ENCODE measurements around the gene QRFP.

The QRFP gene

DNA sequence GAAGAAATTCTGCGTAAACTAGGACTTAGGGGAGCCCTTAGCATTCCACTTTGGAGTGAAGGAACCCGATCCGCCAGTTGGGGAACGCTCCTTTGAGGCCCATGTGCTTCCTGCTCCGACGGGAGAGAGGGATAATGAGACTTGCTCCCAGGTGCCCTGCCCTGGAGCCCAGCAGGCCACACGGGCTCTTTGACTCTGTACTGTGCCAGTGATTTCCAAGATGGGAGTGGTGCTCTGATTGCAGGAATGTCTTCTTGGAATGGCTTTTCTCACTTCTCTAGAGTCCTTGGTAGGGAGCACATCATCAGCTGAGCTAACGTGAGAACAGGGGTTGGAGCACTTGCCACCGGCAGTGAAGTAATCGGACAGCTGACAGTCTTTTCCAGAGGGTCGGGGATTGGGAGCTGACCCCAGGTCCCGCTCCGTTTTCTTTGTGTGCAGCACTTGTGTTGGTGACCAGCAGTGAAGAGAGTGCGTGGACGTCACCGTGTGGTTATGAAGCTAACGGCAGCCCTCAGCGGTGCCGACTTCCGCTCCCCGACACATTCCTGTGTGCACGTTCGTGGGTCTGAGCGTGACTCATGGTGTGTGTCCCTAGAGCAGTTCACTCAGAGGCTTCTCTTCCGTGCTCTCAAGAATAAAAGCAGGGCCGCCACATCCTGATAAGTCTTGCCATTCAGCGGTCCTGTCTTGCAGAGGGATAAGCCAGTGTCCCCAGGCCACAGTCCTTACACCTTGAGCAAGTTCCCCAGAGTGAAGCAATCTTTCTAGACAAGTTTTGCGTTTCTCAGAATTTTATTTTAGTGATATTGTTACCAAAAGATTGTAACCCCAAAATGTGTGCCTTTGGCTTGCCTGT lies 35.9 kb downstream of the QRFP start:
- no peaks in the 10 kb centered on the region for H3K9me3 ChIP-seq
- TF ChIP-seq, protein P1, sequence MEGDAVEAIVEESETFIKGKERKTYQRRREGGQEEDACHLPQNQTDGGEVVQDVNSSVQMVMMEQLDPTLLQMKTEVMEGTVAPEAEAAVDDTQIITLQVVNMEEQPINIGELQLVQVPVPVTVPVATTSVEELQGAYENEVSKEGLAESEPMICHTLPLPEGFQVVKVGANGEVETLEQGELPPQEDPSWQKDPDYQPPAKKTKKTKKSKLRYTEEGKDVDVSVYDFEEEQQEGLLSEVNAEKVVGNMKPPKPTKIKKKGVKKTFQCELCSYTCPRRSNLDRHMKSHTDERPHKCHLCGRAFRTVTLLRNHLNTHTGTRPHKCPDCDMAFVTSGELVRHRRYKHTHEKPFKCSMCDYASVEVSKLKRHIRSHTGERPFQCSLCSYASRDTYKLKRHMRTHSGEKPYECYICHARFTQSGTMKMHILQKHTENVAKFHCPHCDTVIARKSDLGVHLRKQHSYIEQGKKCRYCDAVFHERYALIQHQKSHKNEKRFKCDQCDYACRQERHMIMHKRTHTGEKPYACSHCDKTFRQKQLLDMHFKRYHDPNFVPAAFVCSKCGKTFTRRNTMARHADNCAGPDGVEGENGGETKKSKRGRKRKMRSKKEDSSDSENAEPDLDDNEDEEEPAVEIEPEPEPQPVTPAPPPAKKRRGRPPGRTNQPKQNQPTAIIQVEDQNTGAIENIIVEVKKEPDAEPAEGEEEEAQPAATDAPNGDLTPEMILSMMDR (IDR thresholded peaks at IDR 0.05; ENCODE audit: low read depth, low read length), result no peak
- no peak overlapping the region for H3K4me3 ChIP-seq (ENCODE audit: low read depth, low read length)
- H3K27me3 ChIP-seq, result no peaks in the 10 kb centered on the region
- H3K4me1 ChIP-seq, result no peaks in the 10 kb centered on the region
- DNase-seq, result no peak
- H3K36me3 ChIP-seq, result peaks cover 54% of the 10 kb centered on the region

DNA sequence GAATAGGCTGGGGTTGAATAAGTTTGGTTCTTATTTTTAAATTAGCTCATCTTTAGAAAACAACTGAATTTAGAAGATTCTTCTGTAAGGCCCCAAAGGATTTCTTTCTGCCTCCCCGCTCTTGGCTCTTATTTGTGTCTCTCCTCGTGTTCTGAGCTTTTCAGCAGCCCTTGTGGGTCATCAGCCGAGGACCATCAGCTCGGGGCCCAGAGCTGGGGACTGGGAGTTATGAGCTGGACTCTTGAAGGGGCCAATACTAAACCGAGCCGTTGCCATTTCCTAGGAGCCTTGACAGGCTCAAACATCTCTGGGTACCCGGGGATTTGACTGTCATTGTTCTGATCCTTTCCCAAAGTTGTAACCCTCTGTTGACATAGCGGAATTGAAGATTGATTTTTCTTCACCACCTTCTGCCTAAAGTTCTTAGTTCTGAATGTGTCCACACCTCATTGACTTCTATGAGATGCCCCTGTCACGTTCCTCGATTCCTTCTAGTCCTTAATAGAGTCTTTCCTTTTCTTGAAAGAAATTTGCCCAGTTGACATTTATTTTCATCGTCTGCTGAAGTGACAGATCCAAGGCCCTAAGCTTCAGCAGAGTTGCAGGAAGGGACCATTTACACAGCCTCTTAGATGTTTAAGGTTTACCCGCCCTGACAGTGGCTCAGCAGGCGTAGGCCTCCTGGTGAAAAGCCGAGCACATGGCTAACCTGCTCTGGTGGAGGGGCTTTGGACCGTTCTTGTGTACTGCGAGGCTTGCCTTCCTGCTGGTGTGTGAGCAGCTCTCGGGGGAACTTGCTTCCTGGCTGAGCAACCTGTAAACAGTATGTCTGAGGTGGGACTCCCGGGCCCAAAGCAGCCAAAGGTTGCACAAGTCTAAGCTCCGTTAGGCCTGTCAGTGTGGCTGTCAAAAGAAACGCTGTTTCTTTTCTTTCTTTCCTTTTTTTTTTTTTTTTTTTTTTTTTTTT lies 37.6 kb downstream of the QRFP start:
- Histone ChIP-seq H3K36me3 (peaks cover 62% of the 10 kb centered on the region), H3K4me3 (ENCODE audit: low read depth, low read length) (no peak overlapping the region), H3K9me3 (no peaks in the 10 kb centered on the region), H3K27me3 (no peaks in the 10 kb centered on the region), H3K4me1 (no peaks in the 10 kb centered on the region)
- DNase-seq, result no peak
- TF ChIP-seq, protein P1 (IDR thresholded peaks at IDR 0.05; ENCODE audit: low read depth, low read length), result no peak

DNA sequence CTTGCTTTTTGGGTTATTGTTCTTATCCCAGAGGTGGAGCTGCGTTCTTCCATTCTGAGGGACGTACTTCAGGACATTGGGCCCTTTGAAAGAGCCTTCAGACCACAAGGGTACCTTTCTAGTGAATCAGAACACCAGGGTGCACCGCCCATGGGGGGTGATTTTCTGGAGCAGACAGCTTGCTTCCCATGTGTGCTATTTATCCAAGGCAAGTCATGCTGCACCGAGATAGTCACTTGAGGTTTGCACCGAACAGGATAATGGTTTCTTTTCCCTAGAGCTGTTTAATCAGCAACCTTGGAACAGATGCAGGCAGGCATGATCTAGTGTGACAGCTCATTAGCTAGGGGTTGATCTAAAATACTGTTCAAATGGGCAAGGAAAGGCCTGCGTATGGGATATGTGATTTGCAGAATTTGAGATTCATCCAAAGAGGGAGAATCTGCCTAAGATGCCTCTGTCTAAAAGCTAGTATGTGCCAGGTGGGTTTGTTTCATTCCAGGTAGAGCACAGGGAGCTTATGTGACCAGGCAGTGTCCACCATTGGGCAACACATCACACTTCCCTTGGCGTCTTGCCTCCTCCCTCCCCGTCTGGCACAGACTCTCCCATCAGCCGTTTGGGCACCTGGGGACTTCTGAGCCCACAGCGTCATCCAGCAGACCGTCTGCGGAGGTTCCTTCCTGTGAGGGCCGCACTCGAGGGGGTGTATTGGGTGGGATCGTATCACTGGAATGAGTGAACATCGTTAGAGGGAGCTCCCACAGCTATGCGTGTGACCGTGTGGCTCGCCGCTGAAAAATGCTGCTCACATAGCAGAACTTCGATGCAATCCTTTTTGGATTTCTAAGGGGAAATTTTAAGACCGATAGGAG lies 38.5 kb downstream of the QRFP start:
- H3K36me3 ChIP-seq, result peaks cover 57% of the 10 kb centered on the region

DNA sequence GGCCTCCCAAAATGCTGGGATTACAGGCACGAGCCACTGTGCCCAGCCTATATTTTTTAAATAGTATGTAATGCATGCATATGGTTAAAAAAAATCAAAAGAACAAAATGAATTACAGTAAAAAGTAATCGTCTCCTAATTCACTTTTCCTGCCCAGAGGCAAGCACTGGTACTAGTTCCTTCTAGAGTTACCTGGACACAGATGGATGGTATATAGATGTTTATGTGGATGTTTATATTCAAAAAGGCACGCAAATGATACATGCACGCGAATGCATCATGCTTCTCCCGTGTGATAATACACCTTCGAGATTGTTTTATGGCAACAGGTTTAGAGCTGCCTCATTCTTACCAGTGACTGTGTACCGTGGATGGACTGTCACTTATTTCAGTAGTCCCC lies 40.1 kb downstream of the QRFP start:
- Histone ChIP-seq H3K27me3 (no peaks in the 10 kb centered on the region), H3K4me3 (ENCODE audit: low read depth, low read length) (no peak overlapping the region), H3K4me1 (no peaks in the 10 kb centered on the region), H3K9me3 (no peaks in the 10 kb centered on the region), H3K36me3 (peaks cover 50% of the 10 kb centered on the region)
- DNase-seq, result no peak
- TF ChIP-seq, protein P1 (IDR thresholded peaks at IDR 0.05; ENCODE audit: low read depth, low read length), result no peak

More for the DNA sequence above, 38.5 kb downstream of the QRFP start:
- Histone ChIP-seq H3K9me3 (no peaks in the 10 kb centered on the region), H3K4me3 (ENCODE audit: low read depth, low read length) (no peak overlapping the region), H3K27me3 (no peaks in the 10 kb centered on the region), H3K4me1 (no peaks in the 10 kb centered on the region)
- TF ChIP-seq, protein P1 (IDR thresholded peaks at IDR 0.05; ENCODE audit: low read depth, low read length), result no peak
- no peak for DNase-seq

DNA sequence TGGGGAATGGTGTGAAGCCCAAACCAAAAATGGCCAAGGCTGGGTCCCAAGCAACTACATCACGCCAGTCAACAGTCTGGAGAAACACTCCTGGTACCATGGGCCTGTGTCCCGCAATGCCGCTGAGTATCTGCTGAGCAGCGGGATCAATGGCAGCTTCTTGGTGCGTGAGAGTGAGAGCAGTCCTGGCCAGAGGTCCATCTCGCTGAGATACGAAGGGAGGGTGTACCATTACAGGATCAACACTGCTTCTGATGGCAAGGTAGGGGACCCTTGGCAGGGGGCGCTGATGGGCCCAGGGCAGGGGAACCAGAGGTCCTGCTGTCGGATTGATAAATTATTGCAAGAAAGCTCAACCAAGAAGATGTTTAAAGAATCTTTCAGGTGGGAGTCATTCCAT lies 41.8 kb downstream of the QRFP start:
- Histone ChIP-seq H3K9me3 (no peaks in the 10 kb centered on the region), H3K36me3 (peaks cover 39% of the 10 kb centered on the region), H3K4me3 (ENCODE audit: low read depth, low read length) (no peak overlapping the region), H3K4me1 (no peaks in the 10 kb centered on the region), H3K27me3 (no peaks in the 10 kb centered on the region)
- TF ChIP-seq, protein P1 (IDR thresholded peaks at IDR 0.05; ENCODE audit: low read depth, low read length), result no peak
- no peak for DNase-seq
